ENCODE data around the gene GLIS1. TPM values are rescaled to one million over a fixed set of nuclear protein-coding genes. Genes with fewer than 3 reads are reported as not detected.

The GLIS1 gene
- total RNA-seq, 1 experiment from 2014 or later, result 1.7 TPM

DNA sequence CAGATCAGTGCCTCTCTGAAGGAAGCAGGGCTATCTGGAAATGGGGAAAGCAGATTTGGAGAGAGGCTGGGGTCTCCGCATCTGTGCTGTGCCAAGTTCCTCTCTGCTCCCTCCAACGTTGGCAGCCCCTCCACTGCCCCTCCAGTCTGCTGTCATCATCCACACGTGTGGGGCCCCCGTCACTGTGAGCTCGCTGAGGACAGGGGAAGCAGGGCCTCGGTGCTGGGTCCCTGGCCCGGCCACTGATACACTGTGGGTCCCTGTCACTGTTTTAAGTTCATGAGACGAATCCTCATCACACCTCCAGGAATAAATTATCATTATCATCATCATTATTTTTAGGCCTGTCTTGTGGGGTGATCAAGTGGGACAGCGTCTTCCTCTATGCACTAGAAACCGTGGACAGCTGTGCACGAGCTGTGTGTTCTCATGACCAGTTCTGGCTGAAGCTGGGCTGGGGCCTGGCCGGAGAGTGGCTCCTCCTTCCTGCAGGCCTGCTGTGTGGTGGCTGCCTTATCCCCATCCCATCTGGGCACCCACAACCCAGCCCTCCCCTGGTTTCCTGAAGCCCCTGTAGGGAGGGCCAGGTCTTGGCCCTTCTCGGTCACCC lies 227.5 kb downstream of the GLIS1 start:
- peak overlapping the region; percentile 63 for H3K4me2 ChIP-seq (ENCODE audit: low read length)
- intact Hi-C loops (cut with micrococcal nuclease), result no loop called here
- H4K20me1 ChIP-seq (ENCODE audit: low read length), result peaks cover 4% of the 10 kb centered on the region; the same call in 1 of the 2 replicates

DNA sequence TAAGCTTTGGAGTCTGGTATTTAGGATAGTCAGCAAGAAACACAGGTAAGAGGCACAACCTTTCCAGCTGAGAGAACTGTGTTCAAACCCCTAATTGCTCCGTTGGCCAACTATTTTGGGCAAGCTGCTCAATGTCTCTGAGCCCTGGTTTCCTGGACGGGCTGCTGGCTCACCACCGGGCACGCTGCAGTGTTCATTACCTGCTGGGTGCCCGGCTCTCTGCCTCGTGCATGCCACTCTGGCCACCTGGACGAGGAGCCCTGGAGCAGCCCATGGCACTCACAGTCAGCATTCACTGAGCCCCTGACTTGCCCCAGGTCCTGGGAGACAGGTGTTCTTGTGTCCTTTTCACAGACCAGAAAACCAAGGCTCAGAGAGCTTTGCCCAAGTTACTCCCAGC lies 228.7 kb downstream of the GLIS1 start:
- Histone ChIP-seq H2AFZ (ENCODE audit: low read length) (no peak overlapping the region), H3K27ac (ENCODE audit: low read length) (no peak overlapping the region), H3K9me2 (replicated peaks; ENCODE audit: low read length) (no peaks in the 10 kb centered on the region), H3K9me3 (ENCODE audit: low read length) (no peaks in the 10 kb centered on the region), H3K79me2 (ENCODE audit: low read length) (no peaks in the 10 kb centered on the region), H3K4me1 (ENCODE audit: insufficient read depth, low read length) (peaks cover 25% of the 10 kb centered on the region), H3K9ac (ENCODE audit: low read length) (no peak overlapping the region), H3F3A (ENCODE audit: low read length, unreplicated experiment) (peaks cover 4% of the 10 kb centered on the region), H4K20me1 (ENCODE audit: low read length) (peaks cover 4% of the 10 kb centered on the region; the same call in 1 of the 2 replicates), H3K36me3 (ENCODE audit: low read depth, low read length) (no peaks in the 10 kb centered on the region), H3K27me3 (ENCODE audit: low read length) (no peaks in the 10 kb centered on the region), H3K4me2 (ENCODE audit: low read length) (no peak overlapping the region), H3K4me3 (ENCODE audit: low read length) (no peak overlapping the region)
- no TSS peak for BruUV-seq (replicated peaks)
- TF ChIP-seq, protein P1, sequence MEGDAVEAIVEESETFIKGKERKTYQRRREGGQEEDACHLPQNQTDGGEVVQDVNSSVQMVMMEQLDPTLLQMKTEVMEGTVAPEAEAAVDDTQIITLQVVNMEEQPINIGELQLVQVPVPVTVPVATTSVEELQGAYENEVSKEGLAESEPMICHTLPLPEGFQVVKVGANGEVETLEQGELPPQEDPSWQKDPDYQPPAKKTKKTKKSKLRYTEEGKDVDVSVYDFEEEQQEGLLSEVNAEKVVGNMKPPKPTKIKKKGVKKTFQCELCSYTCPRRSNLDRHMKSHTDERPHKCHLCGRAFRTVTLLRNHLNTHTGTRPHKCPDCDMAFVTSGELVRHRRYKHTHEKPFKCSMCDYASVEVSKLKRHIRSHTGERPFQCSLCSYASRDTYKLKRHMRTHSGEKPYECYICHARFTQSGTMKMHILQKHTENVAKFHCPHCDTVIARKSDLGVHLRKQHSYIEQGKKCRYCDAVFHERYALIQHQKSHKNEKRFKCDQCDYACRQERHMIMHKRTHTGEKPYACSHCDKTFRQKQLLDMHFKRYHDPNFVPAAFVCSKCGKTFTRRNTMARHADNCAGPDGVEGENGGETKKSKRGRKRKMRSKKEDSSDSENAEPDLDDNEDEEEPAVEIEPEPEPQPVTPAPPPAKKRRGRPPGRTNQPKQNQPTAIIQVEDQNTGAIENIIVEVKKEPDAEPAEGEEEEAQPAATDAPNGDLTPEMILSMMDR (conservative IDR thresholded peaks at IDR 0.05; ENCODE audit: low read depth, low read length), result no peak
- TF ChIP-seq EZH2phosphoT487 (IDR thresholded peaks at IDR 0.05; ENCODE audit: borderline replicate concordance, low read length) (no peak), EZH2 (IDR thresholded peaks at IDR 0.05; ENCODE audit: low read length, unreplicated experiment) (no peak)
- DNase-seq, result no peak
- ChIA-PET CTCF (no interaction called here), POLR2A (ENCODE audit: unreplicated experiment) (no interaction called here)
- ATAC-seq, result no peak
- intact Hi-C loops (cut with micrococcal nuclease), result no loop called here

More for the DNA sequence above, 227.5 kb downstream of the GLIS1 start:
- Histone ChIP-seq H3K4me1 (ENCODE audit: insufficient read depth, low read length) (peaks cover 25% of the 10 kb centered on the region), H2AFZ (ENCODE audit: low read length) (no peak overlapping the region), H3K27me3 (ENCODE audit: low read length) (no peaks in the 10 kb centered on the region), H3K27ac (ENCODE audit: low read length) (peak overlapping the region; percentile 72; the same call in 1 of the 2 replicates), H3K36me3 (ENCODE audit: low read depth, low read length) (no peaks in the 10 kb centered on the region), H3K9ac (ENCODE audit: low read length) (no peak overlapping the region), H3K79me2 (ENCODE audit: low read length) (no peaks in the 10 kb centered on the region), H3K9me3 (ENCODE audit: low read length) (no peaks in the 10 kb centered on the region), H3K9me2 (replicated peaks; ENCODE audit: low read length) (no peaks in the 10 kb centered on the region), H3K4me3 (ENCODE audit: low read length) (no peak overlapping the region), H3F3A (ENCODE audit: low read length, unreplicated experiment) (peaks cover 4% of the 10 kb centered on the region)
- DNase-seq (no peak), ATAC-seq (peak; percentile 17)
- TF ChIP-seq EZH2 (IDR thresholded peaks at IDR 0.05; ENCODE audit: low read length, unreplicated experiment) (no peak), EZH2phosphoT487 (IDR thresholded peaks at IDR 0.05; ENCODE audit: borderline replicate concordance, low read length) (no peak)
- TF ChIP-seq, protein P1 (conservative IDR thresholded peaks at IDR 0.05; ENCODE audit: low read depth, low read length), result no peak
- no TSS peak for BruUV-seq (replicated peaks)
- POLR2A ChIA-PET (ENCODE audit: unreplicated experiment), result interaction anchor here (0.6 kb wide), 1 partner anchor 15 kb away, joined by 6 read pairs; no protein-coding TSS in a partner anchor
- CTCF ChIA-PET, result interaction anchor here (1.2 kb wide), 1 partner anchor 26 kb away, joined by 6 read pairs; no protein-coding TSS in a partner anchor

DNA sequence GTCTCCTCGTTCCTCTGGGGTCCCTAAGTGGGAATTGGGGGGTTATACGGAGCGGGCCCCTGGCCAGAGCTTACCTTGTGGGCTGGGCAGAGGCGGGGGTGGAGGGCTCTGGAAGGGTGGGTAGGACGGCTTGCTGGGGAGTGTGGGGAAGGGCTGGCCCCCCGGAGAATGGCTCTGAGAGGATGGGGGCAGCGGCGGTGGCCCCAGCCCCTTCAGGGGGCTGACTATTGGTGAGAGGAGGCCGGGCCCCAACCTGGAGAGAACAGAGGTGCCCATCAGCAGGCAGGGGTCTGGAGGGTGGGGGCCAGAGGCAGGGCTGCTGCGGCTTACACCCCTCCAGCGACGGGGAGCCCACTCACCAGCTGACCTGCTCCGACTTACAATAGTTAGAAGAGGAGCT lies 229.2 kb downstream of the GLIS1 start:
- Histone ChIP-seq H3K27me3 (ENCODE audit: low read length) (no peaks in the 10 kb centered on the region), H4K20me1 (ENCODE audit: low read length) (peaks cover 4% of the 10 kb centered on the region; the same call in 1 of the 2 replicates), H2AFZ (ENCODE audit: low read length) (no peak overlapping the region), H3K9ac (ENCODE audit: low read length) (no peak overlapping the region), H3K4me1 (ENCODE audit: insufficient read depth, low read length) (peaks cover 25% of the 10 kb centered on the region), H3K79me2 (ENCODE audit: low read length) (no peaks in the 10 kb centered on the region), H3K4me3 (ENCODE audit: low read length) (no peak overlapping the region), H3K27ac (ENCODE audit: low read length) (no peak overlapping the region), H3K36me3 (ENCODE audit: low read depth, low read length) (no peaks in the 10 kb centered on the region), H3F3A (ENCODE audit: low read length, unreplicated experiment) (peaks cover 4% of the 10 kb centered on the region), H3K9me2 (replicated peaks; ENCODE audit: low read length) (no peaks in the 10 kb centered on the region), H3K4me2 (ENCODE audit: low read length) (no peak overlapping the region), H3K9me3 (ENCODE audit: low read length) (no peaks in the 10 kb centered on the region)
- TF ChIP-seq EZH2phosphoT487 (IDR thresholded peaks at IDR 0.05; ENCODE audit: borderline replicate concordance, low read length), result no peak
- TF ChIP-seq, protein P1 (conservative IDR thresholded peaks at IDR 0.05; ENCODE audit: low read depth, low read length), result no peak
- TF ChIP-seq EZH2 (IDR thresholded peaks at IDR 0.05; ENCODE audit: low read length, unreplicated experiment), result no peak
- ATAC-seq (no peak), DNase-seq (no peak)
- POLR2A ChIA-PET (ENCODE audit: unreplicated experiment), result no interaction called here
- intact Hi-C loops (cut with micrococcal nuclease), result no loop called here
- CTCF ChIA-PET, result no interaction called here
- no TSS peak for BruUV-seq (replicated peaks)
